Stimulated activated naive CD8-positive, alpha-beta T cell treated with anti-CD3 and anti-CD28 coated beads, Interleukin-15, Interleukin-2, amounts not matched to agents 100 U/mL and 50 U/mL, for 24 hours (primary cell): Measurements from ENCODE around the gene FBXW8.
A peak's percentile ranks its signal among the peaks of the same experiment; 100 is the strongest.

Experiments used
- ATAC-seq: fragments of 150-1000 bp; cut with Tn5 transposase; one replicate; pipeline ENCODE4 v1.10.0; 2021
- DNase-seq: peaks from one replicate; pipeline ENCODE4 v3.0.0; 2021

The FBXW8 gene

DNA sequence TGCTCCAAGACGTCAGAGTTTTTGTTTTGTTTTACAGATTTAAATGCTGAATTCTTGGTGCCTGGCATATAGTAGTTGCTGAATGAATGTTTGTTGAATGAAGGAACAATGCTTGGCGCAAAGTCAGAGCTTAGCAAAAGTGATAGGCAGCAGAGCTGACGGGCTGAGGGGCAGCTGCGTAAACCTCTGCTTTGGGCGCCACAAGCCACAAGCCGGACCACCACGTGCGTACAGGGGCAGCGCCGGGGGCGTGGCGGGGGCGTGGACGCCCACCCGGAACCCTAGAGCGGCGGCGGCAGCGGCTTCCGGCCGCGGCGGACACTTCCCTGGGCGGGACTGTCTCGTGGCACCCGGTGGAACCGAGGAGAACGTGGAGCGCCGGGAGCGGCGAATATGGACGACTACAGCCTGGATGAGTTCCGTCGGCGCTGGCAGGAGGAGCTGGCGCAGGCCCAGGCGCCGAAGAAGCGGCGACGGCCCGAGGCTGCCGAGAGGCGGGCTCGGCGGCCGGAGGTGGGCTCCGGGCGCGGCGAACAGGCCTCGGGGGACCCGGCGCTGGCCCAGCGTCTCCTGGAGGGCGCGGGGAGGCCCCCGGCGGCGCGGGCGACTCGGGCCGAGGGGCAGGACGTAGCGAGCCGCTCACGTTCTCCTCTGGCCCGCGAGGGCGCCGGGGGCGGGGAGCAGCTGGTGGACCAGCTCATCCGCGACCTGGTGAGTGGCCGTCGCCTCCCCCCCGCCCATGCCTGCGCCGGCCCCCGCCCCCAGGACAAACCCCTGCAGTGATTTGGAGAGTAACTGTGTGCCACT lies at the start of gene FBXW8:
FBXW8 (plus strand) TSS at position 306 of the 807 bp plus-strand sequence; CDS start at position 394, 88 bp downstream.
- peak; percentile 83 for ATAC-seq

GRCh38 chr12:116861320-116861719 lies 49.4 kb upstream of the FBXW8 start:
- peak; percentile 49 for DNase-seq

More for the DNA sequence above, at the start of gene FBXW8:
- peak; percentile 81 for DNase-seq

GRCh38 chr12:116862167-116862566 lies 48.6 kb upstream of the FBXW8 start:
- ATAC-seq (no peak), DNase-seq (no peak)

More at GRCh38 chr12:116861320-116861719, 49.4 kb upstream of the FBXW8 start:
- peak; percentile 37 for ATAC-seq

DNA sequence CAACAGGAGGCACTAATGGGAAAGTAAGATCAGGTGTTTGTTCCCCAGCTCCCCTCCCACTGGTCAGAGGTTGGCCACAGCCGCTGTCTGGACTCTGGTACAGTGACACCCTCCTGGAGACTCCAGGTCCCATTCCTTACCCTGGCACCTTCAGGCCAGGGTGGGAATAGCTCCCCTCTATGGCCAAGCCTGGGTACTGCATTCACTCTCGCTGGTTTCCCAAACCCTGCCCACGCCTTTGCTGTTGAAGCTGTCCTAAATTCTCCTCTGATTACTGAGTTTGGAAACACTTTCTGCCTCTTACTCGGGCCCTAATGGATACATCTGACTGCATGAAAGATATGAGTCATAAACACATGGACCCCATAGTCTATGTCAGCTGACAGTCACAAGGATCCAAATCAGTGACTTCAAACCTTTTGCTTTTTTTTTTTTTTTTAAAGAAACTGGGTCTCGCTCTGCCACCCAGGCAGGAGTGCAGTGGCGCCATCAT lies 47.4 kb upstream of the FBXW8 start:
- ATAC-seq = no peak
- DNase-seq = peak; percentile 20

DNA sequence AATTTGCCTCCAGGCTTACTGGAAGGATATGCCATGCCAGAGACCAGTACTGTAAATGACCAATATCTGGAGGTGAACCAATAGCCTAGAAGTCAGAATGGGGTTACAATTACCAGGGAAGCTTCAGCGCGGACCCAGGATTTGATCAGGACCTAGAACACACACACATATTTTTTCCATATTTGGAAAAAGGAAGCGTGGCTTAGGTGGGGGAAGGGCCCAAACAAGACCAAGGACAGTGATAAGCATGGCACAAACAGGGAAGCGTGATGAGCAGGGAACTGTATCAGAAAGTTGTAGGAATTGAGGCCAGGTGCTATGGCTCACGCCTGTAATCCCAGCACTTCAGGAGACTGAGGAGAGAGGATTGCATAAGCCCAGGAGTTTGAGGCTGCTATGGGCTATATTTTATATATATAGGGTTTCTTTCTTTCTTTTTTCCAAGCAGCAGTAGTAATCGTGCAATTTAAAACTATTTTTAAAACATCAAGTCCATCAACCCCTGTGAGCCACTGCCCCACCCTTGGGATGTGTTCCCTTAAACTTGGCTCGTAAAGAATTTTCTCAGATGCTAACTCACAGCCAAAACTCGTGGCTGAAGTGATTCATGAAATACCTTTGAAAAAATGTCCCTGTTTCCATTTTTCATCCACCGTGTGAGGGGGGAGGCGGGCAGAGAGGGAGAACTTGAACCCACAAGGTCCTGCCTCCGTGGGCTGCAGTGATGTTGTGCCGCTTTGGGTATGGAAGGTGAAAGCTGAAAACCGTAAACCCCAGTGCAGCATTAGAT lies 46.2 kb upstream of the FBXW8 start:
- DNase-seq (no peak), ATAC-seq (no peak)

- DNase-seq (no peak), ATAC-seq (no peak)
These were observed 43.2 kb upstream of the FBXW8 start for GRCh38 chr12:116867523-116867922.

DNA sequence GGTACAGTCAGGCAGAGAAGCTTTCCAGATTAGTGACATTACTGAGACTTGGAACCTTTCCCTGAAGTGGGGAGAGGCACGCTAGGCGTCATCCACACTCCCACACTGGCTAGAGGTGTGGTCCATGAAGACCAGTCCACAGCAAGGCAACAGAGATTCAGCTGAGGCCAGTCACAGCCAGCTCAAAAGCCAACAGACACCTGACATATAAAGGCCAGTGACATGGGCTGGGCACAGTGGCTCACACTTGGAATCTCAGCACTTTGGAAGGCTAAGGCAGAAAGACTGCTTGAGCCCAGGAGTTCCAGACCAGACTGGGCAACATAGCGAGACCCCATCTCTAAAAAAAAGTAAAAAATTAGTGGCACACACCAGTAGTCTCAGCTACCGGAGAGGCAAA lies 40.4 kb upstream of the FBXW8 start:
- no peak for ATAC-seq

DNA sequence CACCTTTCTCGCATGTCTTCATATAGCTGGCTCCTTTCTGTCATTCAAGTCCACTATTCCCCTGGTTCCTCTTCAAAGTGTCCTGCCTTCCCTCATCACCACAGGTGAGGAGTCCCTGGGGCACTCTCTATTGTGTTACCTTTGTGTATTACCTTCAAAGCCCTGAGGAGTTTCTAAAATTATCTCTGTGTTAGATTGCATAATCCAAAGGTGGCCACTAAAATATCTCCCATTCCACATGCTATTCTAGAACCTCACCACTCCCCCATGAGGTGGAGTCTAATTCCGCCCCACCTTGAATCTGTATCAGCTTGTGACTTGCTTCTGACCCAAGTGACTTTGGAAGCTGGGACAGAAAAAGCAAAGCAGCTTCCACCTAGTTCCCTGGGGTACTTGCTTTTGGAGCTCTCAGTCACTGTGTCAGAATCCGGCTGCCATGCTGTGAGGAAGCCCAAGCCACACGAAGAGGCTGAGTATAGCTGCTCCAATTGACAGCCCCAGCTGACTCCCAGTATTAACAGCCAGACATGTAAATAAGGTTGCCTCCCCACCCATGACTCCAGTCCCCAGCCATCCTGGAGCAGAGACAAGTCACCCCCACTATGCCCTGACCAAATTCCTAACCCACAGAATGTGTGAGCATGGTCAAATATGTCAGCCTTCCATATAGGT lies 36.3 kb upstream of the FBXW8 start:
- ATAC-seq (no peak), DNase-seq (no peak)

More for the DNA sequence above, 40.4 kb upstream of the FBXW8 start:
- no peak for DNase-seq

DNA sequence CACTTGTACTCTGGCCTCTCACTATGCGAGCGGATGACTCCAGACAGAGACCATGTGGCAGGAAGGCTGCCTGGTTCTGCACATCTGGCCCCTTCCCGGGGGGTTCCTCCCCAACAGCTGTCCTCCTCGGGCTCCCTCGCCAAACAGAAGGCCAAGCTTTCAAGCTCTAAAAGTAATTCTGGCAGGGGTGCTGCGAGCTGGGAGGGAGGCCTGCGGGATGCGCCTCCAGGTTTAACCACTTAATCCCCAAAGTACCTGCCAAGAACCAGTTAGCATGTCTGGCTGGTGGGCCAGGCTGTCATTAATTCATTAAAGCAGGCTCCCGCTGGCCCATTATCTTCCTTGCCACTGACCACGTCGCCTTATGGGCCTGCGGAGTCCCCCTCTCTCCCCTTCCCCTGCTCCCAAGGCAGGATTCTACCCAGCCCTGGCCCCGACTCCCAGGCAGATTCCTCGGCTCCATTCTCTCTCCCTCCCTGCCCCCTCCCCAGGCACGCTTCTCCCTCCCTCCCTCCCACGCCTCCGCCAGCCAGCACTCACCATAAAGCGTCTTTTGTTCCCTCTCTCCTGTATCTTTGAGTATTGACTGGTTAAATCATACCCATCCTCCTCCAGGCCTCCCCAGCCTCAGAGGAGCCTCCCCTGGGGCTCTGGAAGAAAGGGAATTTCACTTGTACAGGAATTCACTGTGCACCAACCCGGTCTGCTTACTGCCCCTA lies 34.4 kb upstream of the FBXW8 start:
- DNase-seq (no peak), ATAC-seq (no peak)

GRCh38 chr12:116878567-116879508 lies 31.9 kb upstream of the FBXW8 start:
- no peak for ATAC-seq

GRCh38 chr12:116879509-116880212 lies 31.1 kb upstream of the FBXW8 start:
- peak; percentile 33 for DNase-seq
- ATAC-seq = no peak

More at GRCh38 chr12:116878567-116879508, 31.9 kb upstream of the FBXW8 start:
- no peak for DNase-seq

DNA sequence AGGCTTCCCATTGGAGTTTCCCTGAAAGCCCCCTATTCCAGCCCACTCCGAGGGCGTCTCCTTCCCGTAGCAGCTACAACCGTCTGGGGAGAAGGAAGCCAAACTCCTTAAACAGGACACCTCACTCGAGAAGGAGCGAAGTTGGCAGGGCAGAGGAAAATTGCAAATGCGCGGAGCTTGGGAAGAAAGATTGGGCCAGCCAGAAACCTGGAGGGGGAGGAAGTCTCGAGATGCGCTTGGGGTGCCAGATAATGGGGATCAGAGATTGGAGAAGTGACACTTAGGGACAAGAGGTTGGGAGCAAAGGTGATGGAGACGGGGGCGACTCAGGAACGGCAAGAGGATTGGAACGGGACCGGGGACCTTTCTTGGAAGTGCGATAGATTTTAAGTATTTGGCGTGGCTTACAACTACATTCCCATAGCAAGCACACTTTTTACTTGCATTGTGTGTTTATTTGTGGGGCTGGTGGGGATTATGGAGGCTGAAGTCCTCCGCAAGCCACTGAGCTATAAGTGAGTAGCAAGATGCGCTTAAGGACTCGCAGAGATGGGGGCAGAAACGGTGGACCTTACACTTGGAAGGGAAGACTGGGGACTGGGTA lies 30.4 kb upstream of the FBXW8 start:
- ATAC-seq = no peak
- no peak for DNase-seq

DNA sequence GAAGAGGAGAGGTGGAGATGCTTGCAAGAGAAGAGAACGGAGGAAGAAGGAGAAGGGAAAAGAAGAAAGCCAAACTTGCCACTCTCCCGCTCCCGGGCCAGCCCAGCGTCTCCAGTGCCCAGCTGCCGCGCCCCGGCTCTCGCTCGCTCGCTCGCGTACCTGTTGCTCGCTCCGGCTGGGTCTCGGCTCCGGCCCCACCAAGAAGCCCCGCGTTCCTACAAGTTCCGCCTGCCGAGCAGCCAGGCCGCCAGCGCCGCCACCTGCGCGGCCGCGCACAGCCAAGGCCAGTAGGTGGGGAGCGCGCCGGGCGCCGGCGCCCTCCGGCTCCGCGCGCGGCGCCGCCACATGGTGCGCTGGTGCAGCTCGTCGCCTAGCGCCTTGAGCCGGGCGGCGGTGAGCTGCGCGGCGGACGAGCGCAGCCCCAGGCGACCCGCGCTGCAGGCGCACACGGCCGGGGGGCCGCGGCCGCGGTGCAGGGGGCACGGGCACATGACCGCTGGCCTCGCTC lies 29.9 kb upstream of the FBXW8 start:
- ATAC-seq (peak; percentile 80), DNase-seq (peak; percentile 55)

DNA sequence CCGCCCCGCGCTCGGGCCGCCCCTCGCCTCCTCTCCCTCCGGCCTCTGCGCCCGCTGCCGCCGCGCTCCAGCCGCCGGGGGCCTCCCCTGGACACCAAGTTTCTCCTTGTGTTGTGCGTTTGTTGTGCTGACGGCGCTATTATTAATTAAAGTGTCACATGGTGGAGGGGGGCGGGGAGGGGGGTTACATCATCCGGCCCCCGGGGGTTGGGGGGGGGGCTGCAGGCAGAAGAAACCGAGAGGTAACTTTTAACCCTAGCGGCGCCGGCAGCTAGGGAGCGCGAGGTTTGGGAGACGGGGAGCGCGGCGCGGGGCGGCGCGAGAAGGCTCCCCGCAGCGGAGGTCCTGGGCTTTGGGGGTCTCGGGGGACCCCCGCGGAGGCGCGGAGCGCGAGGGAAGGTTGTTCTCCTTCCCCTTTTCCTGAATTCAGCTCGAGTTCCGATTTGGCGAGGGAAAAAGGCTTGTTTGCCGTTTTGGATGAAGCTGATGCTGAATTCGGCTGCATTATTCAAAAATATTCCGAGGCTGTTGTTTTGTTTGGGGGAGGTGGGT lies 29.3 kb upstream of the FBXW8 start, which contains the start of gene HRK:
HRK (minus strand) TSS at position 117 of the 552 bp plus-strand sequence. CDS start 134 bp downstream, outside the sequence.
- ATAC-seq = no peak

GRCh38 chr12:116881877-116882507 lies 28.8 kb upstream of the FBXW8 start:
- ATAC-seq (no peak), DNase-seq (no peak)

More for the DNA sequence above, 29.3 kb upstream of the FBXW8 start, which contains the start of gene HRK:
- no peak for DNase-seq

GRCh38 chr12:116882742-116883141 lies 28.0 kb upstream of the FBXW8 start:
- no peak for DNase-seq
- ATAC-seq = no peak

- no peak for DNase-seq
- ATAC-seq = no peak
These were observed 25.9 kb upstream of the FBXW8 start for GRCh38 chr12:116884871-116885270.

DNA sequence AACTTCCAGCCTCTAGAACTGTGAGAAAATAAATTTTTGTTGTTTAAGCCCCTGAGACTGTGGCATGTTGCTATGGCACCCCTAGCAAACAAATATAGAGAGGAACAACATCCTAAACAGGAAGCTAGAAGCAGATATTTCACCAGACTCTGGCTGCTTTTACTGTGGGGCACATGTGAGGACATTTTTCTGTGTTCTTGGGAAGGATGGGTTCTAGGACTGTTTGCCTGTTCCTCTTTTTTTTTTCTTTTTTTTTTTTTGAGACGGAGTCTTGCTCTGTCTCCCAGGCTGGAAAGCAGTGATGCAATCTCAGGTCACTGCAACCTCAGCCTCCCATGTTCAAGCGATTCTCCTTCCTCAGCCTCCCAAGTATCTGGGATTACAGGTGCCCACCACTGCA lies 25.3 kb upstream of the FBXW8 start:
- ATAC-seq (no peak), DNase-seq (no peak)
